Naive thymus-derived CD4-positive, alpha-beta T cell (primary cell): Measurements from ENCODE around the gene SCAMP2. TPM values are rescaled to one million over a fixed set of nuclear protein-coding genes. Genes with fewer than 3 reads are reported as not detected.

Experiments
- ATAC-seq: fragments of 150-1000 bp; cut with Tn5 transposase; 2 replicates; pipeline ENCODE4 v1.10.0; 2021; ENCODE audit warnings: mild to moderate bottlenecking, moderate library complexity
- CTCF ChIA-PET: fragments of 350-600 bp; sonication (Branson Sonifier 250); formaldehyde crosslinking; loops from one replicate; lab custom pipeline; 2021; ENCODE audit warnings: antibody characterized with exemption; lab: Charles Lee
- POLR2A ChIA-PET: fragments of 350-600 bp; sonication (Branson Sonifier 250); formaldehyde crosslinking; loops from one replicate; lab custom pipeline; 2021; ENCODE audit warnings: antibody characterized with exemption, inconsistent platforms; lab: Charles Lee
- DNase-seq, 9 donors: peaks; one replicate each; pipeline versions ENCODE4 v3.0.0 to v3.0.0-alpha.2; 2020 to 2022; ENCODE audit warnings: mixed read lengths in 1 of 9
- H3K27ac ChIP-seq: one replicate; pipeline ENCODE4 v1.7.0; 2013; ENCODE audit warnings: mild to moderate bottlenecking, low read depth, low read length, moderate library complexity
- H3K27me3 ChIP-seq, 2 donors: one replicate each; pipeline ENCODE4 v1.7.0; 2013; ENCODE audit warnings: low read length in 2 of 2, mild to moderate bottlenecking in 2 of 2, moderate library complexity in 2 of 2; ENCODE audit not compliant: control insufficient read depth in 2 of 2, insufficient read depth in 2 of 2
- H3K36me3 ChIP-seq, 3 experiments: 1 replicate in 2 of 3; 2 replicates in 1 of 3; pipeline ENCODE4 v1.7.0; 2013; ENCODE audit warnings: low read length in 3 of 3, mild to moderate bottlenecking in 3 of 3, moderate library complexity in 1 of 3; ENCODE audit not compliant: insufficient read depth in 3 of 3, control insufficient read depth in 2 of 3
- H3K4me1 ChIP-seq, 2 donors: one replicate each; pipeline ENCODE4 v1.7.0; 2013; ENCODE audit warnings: low read length in 2 of 2, mild to moderate bottlenecking in 2 of 2, moderate library complexity in 1 of 2; ENCODE audit not compliant: control insufficient read depth in 2 of 2, insufficient read depth in 2 of 2
- H3K4me3 ChIP-seq: 2 replicates; pipeline ENCODE4 v1.7.0; 2013; ENCODE audit warnings: mild to moderate bottlenecking, low read length
- H3K9me3 ChIP-seq, 3 experiments: 1 replicate in 2 of 3; 2 replicates in 1 of 3; pipeline ENCODE4 v1.7.0; 2013; ENCODE audit warnings: low read length in 3 of 3; ENCODE audit not compliant: control insufficient read depth in 2 of 3
- H3K27ac Mint-ChIP-seq, 9 donors: one replicate each; pipeline ENCODE4 v1.8.0; 2020 to 2022; ENCODE audit warnings: mixed read lengths in 9 of 9, mild to moderate bottlenecking in 8 of 9, moderate library complexity in 5 of 9, inconsistent platforms in 2 of 9
- H3K27me3 Mint-ChIP-seq, 5 donors: one replicate each; pipeline ENCODE4 v1.8.0; 2021 to 2022; ENCODE audit warnings: mixed read lengths in 5 of 5, mild to moderate bottlenecking in 1 of 5
- H3K36me3 Mint-ChIP-seq, 5 donors: one replicate each; pipeline ENCODE4 v1.8.0; 2020 to 2022; ENCODE audit warnings: mixed read lengths in 5 of 5, mild to moderate bottlenecking in 3 of 5, inconsistent platforms in 1 of 5
- H3K4me1 Mint-ChIP-seq, 7 donors: one replicate each; pipeline ENCODE4 v1.8.0; 2020 to 2022; ENCODE audit warnings: mixed read lengths in 7 of 7, mild to moderate bottlenecking in 3 of 7, inconsistent platforms in 1 of 7
- H3K4me3 Mint-ChIP-seq, 10 donors: one replicate each; pipeline ENCODE4 v1.8.0; 2020 to 2022; ENCODE audit warnings: mild to moderate bottlenecking in 10 of 10, mixed read lengths in 10 of 10, moderate library complexity in 6 of 10, inconsistent platforms in 2 of 10
- H3K9me3 Mint-ChIP-seq, 11 donors: one replicate each; pipeline ENCODE4 v1.8.0; 2020 to 2022; ENCODE audit warnings: mixed read lengths in 11 of 11, mild to moderate bottlenecking in 4 of 11, inconsistent platforms in 1 of 11, moderate library complexity in 1 of 11
- intact Hi-C, 2 donors: fragments of 100-400 bp; cut with micrococcal nuclease; formaldehyde crosslinking; loops; one replicate each; pipeline ENCODE4 v1.15.1; 2023
- polyA plus RNA-seq, 2 donors: library from polyadenylated mRNA; unstranded; fragments of 300-500 nt; fragmentation: Illumina TruSeq; gene quantifications; one replicate each; pipeline ENCODE4 v1.2.3, GENCODE V29; 2021
- total RNA-seq, 6 experiments: library from RNA in 5 of 6; stranded (reverse) in 5 of 6; gene quantifications; 1 replicate in 5 of 6; 2 replicates in 1 of 6; pipeline ENCODE4 v1.2.3 and lab custom pipeline; 2021 to 2026

Gene SCAMP2
- total and polyA plus RNA-seq, 7 experiments from 2014 or later = 78.9 to 141 (median 122) TPM

DNA sequence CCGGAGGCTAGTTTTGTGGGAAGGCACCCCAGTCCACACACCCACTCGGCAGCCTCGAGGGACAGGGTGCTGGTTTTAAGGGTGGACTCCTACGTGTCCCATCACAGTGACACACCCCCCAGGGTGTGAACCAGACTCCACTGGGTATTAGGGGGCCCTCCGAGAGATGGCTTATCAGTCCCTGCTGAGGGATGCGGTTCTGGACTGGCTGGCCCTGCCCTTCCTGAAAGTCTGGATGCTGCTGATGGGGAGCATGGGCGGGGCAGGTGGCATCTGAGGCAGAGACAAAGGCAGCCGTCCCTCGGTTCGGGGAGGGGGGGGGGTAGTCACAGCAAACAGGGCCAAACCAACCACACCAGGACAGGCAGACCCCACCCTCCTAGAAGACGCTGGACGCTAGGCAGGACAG lies 29.3 kb downstream of the SCAMP2 start:
- Mint-ChIP-seq H3K4me3 (peak overlapping the region in 8 of 10 donors; percentile 80 to 95 (median 87)), H3K4me1 (peaks cover 26 to 62% (median 50%) of the 10 kb centered on the region in 7 donors), H3K27me3 (no peaks in the 10 kb centered on the region), H3K36me3 (peaks cover 5 to 38% (median 13%) of the 10 kb centered on the region in 5 donors), H3K9me3 (no peaks in the 10 kb centered on the region), H3K27ac (peak overlapping the region; percentile 59 to 95 (median 94))
- no peak for ATAC-seq
- POLR2A ChIA-PET = interaction anchor here (1.2 to 4.4 kb wide), 14 partner anchors 10 to 608 kb away, joined by 3 to 44 read pairs (median 10); partner anchors contain the start of genes C15orf39, FAM219B and SCAMP2
- intact Hi-C loops = loop anchor here (1.0 to 10.0 kb wide), 17 partner anchors 15 to 611 kb away; partner anchors contain the start of genes COX5A (in 2 of the 2), FAM219B (in 2 of the 2), ARID3B (in 1 of the 2) and C15orf39 (in 1 of the 2)
- peaks cover 0 to 44% (median 1%) of the 10 kb centered on the region in 3 experiments for H3K36me3 ChIP-seq
- H3K4me1 ChIP-seq = peaks cover 40 to 50% of the 10 kb centered on the region in 2 donors
- CTCF ChIA-PET = interaction anchor here (1.0 to 2.6 kb wide), 10 partner anchors 9 to 151 kb away, joined by 3 to 20 read pairs (median 6); partner anchors contain the start of genes FAM219B and SCAMP5
- DNase-seq = no peak
- H3K27ac ChIP-seq = peak overlapping the region; percentile 79
- H3K9me3 ChIP-seq = no peaks in the 10 kb centered on the region
- no peaks in the 10 kb centered on the region for H3K27me3 ChIP-seq
- H3K4me3 ChIP-seq = peak overlapping the region; percentile 49

DNA sequence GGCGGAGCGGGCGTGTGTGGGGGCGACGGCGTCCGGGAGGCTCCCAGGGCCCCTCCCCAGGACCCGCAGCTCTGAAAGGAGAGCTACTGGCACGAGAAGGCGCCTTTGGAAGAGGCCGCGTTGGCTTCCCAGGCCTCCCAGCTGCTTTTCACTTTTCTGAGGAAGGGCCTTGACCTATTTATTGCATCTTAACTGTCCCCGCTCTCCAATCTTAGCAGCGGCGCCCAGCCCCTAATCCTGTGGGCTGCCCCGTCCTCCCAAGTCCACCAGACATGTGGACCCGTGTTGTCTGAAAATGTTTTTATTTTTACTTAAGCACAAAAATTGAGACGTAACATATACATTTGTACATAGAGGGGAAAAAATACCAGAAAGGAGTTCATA lies 29.7 kb downstream of the SCAMP2 start:
- H3K36me3 Mint-ChIP-seq = peaks cover 5 to 34% (median 10%) of the 10 kb centered on the region in 5 donors
- no peaks in the 10 kb centered on the region for H3K9me3 Mint-ChIP-seq
- Histone ChIP-seq H3K4me3 (peak overlapping the region; percentile 49), H3K4me1 (peaks cover 40 to 50% of the 10 kb centered on the region in 2 donors), H3K9me3 (no peaks in the 10 kb centered on the region), H3K27ac (peak overlapping the region; percentile 79), H3K36me3 (peaks cover 0 to 44% (median 4%) of the 10 kb centered on the region in 3 experiments), H3K27me3 (no peaks in the 10 kb centered on the region)
- ChIA-PET CTCF (interaction anchor here (1.9 to 2.6 kb wide), 5 partner anchors 9 to 63 kb away, joined by 6 to 11 read pairs (median 8); partner anchors contain the start of gene FAM219B), POLR2A (interaction anchor here (0.6 to 4.4 kb wide), 12 partner anchors 13 to 147 kb away, joined by 3 to 44 read pairs (median 12); partner anchors contain the start of genes FAM219B and SCAMP2)
- ATAC-seq (no peak), DNase-seq (no peak)
- H3K4me3 Mint-ChIP-seq = peak overlapping the region; percentile 80 to 95 (median 88)
- intact Hi-C loops = loop anchor here (1.0 to 10.0 kb wide), 16 partner anchors 30 to 611 kb away; partner anchors contain the start of genes COX5A (in 2 of the 2), FAM219B (in 2 of the 2), ARID3B (in 1 of the 2) and C15orf39 (in 1 of the 2)
- H3K27ac Mint-ChIP-seq = peak overlapping the region; percentile 88 to 95 (median 94)
- H3K4me1 Mint-ChIP-seq = peaks cover 26 to 62% (median 50%) of the 10 kb centered on the region in 7 donors
- no peaks in the 10 kb centered on the region for H3K27me3 Mint-ChIP-seq

DNA sequence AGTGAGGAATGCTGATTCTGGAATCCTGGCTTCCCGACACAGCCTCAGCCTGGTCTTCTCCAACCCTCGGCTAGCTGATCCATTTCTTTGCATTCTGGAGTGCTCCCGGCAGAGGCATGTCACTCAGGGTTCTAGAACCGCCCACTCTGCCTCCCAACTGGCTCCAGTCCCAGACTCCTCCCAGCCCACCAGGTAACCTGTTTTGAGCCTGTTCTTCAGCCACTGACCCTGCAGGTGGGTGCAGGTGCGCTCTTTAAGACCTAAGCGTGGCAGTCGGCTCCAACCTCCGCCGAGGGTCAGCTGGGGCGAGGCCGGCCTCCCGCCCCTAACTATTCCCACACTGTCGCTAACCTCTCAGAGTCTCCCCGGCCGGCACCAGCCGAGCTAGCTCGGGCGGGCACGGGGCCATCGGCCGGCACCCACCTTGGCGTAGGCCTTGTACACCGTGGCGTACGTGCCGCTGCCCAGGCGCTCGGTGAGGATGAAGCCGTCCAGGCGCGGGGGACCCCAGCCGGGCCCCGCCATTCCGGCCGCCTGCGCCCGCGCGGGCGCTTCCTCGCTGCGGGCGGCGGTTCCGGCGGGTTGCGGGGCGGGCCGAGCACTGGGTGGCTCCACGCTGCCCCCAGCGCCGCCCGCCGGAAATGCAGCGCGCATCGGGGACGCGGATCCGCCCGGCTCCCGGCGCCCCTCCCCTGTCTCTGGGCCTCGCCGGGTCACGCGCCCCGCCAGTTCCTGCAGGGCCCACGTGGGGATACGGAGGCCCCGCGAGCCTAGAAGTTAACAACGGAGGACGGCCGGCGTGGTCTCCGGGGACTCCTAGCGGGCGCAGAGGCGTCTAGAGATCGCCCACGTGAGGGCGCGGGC lies 30.4 kb downstream of the SCAMP2 start, which contains the start of gene ULK3:
Gene ULK3 (minus strand): TSS at position 576 of the 864 bp plus-strand sequence. CDS start 51 bp downstream, at position 525.
- Histone ChIP-seq H3K4me1 (peaks cover 40 to 50% of the 10 kb centered on the region in 2 donors), H3K36me3 (peaks cover 0 to 44% (median 4%) of the 10 kb centered on the region in 3 experiments), H3K27ac (peak within 1 kb of the TSS; percentile 79), H3K4me3 (peak within 1 kb of the TSS; percentile 74), H3K9me3 (no peaks in the 10 kb centered on the region), H3K27me3 (no peaks in the 10 kb centered on the region)
- Mint-ChIP-seq H3K27me3 (no peaks in the 10 kb centered on the region), H3K36me3 (peaks cover 3 to 31% (median 5%) of the 10 kb centered on the region in 5 donors), H3K9me3 (no peaks in the 10 kb centered on the region), H3K4me1 (peaks cover 26 to 62% (median 50%) of the 10 kb centered on the region in 7 donors), H3K4me3 (peak within 1 kb of the TSS; percentile 80 to 95 (median 90)), H3K27ac (peak within 1 kb of the TSS; percentile 88 to 95 (median 94))
- intact Hi-C loops = loop anchor here (1.0 to 10.0 kb wide), 16 partner anchors 30 to 612 kb away; partner anchors contain the start of genes COX5A (in 2 of the 2), FAM219B (in 2 of the 2), ARID3B (in 1 of the 2) and C15orf39 (in 1 of the 2)
- ATAC-seq (peak; percentile 97), DNase-seq (peak; percentile 89 to 97 (median 93))
- CTCF ChIA-PET = interaction anchor here (0.5 to 2.6 kb wide), 9 partner anchors 10 to 68 kb away, joined by 3 to 11 read pairs (median 6); partner anchors contain the start of gene FAM219B
- POLR2A ChIA-PET = interaction anchor here (0.5 to 4.4 kb wide), 16 partner anchors 9 to 428 kb away, joined by 3 to 44 read pairs (median 7); partner anchors contain the start of genes FAM219B and SCAMP2

DNA sequence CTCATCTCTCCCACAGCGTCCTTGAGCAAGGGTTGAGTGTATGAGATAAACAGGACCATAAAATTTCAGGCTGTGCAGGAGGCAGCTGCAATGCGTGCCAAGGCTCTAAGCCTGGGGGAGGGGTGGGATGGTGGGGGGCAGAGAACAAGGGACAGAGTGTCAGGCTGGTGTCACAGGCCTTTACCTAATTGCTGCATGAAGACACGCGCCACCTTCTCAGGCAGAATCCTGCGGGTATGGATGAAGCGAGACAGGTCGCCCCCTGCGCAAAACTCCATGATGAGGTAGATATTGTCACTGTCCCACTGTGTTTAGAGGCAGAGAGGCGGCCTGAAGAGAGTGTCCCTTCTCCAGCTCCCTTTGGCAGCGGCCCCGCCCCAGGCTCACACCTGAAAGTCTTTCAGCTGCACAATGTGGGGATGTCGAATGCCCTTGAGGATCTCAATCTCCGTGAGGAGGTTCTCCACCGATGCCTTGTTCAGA lies 31.2 kb downstream of the SCAMP2 start:
- POLR2A ChIA-PET = interaction anchor here (0.5 to 4.4 kb wide), 13 partner anchors 28 to 428 kb away, joined by 3 to 44 read pairs (median 8); partner anchors contain the start of genes FAM219B and SCAMP2
- no peak for DNase-seq
- Mint-ChIP-seq H3K36me3 (peaks cover 0 to 25% (median 3%) of the 10 kb centered on the region in 5 donors), H3K9me3 (no peaks in the 10 kb centered on the region), H3K27me3 (no peaks in the 10 kb centered on the region), H3K27ac (peak overlapping the region in 5 of 9 donors; percentile 12 to 95 (median 84)), H3K4me3 (peak overlapping the region; percentile 80 to 95 (median 90)), H3K4me1 (peaks cover 26 to 58% (median 50%) of the 10 kb centered on the region in 7 donors)
- intact Hi-C loops = loop anchor here (2.0 to 10.0 kb wide), 8 partner anchors 61 to 613 kb away; partner anchors contain the start of genes ARID3B (in 1 of the 2), C15orf39 (in 1 of the 2), PPCDC (in 1 of the 2) and SIN3A (in 1 of the 2)
- CTCF ChIA-PET = interaction anchor here (0.5 to 1.9 kb wide), 6 partner anchors 52 to 67 kb away, joined by 3 to 8 read pairs (median 4); no protein-coding TSS in a partner anchor
- Histone ChIP-seq H3K27me3 (no peaks in the 10 kb centered on the region), H3K36me3 (peaks cover 0 to 44% (median 4%) of the 10 kb centered on the region in 3 experiments), H3K27ac (peak overlapping the region; percentile 79), H3K9me3 (no peaks in the 10 kb centered on the region), H3K4me1 (peaks cover 40 to 50% of the 10 kb centered on the region in 2 donors), H3K4me3 (peak overlapping the region; percentile 74)
- no peak for ATAC-seq

DNA sequence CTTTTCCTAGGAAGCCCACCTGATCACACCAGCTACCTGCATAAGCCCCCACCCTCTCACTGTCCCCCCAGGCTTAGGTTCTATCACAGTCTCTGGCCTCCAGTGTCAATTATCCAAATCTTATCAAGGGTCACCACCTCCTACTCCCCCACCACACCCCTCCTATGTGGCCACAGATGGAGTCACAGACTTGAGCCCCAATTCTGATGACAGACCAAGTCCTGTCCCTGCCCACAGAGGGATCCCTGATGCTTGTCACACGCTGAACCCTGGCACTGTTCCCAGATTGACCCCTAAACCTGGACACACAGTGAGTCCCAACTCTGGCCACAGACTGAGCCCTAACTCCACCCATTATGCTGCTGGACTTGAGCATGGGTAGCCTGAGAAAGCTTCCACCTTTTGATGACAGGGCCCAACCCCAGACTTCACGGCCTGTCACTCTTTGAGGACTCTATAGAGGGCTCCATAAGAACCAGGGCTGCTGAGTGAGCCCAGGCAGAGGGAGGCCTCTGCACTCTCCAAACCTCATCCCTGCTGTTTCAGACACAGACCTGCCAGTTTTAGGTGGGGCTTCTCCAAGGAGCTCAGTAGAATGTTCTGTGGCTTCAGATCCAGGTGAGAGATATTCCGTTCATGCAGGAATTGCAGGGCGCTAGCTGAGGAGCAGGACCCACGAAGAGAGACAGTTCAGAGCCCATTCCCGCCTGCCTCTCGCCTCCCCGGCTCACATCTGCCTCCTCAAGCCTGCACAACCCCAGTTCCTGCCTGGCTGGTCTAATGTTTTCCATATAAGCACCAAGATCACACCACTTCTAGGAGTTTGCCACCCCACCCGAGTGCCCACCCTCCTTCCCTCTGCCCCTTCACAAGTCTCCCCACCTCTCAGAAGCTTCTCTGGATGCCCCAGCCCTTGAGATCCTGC lies 32.1 kb downstream of the SCAMP2 start:
- Mint-ChIP-seq H3K4me1 (peaks cover 26 to 54% (median 46%) of the 10 kb centered on the region in 7 donors), H3K27ac (peak overlapping the region in 7 of 9 donors; percentile 12 to 79 (median 51)), H3K27me3 (no peaks in the 10 kb centered on the region), H3K4me3 (peak overlapping the region; percentile 38 to 95 (median 90)), H3K9me3 (no peaks in the 10 kb centered on the region), H3K36me3 (peaks cover 0 to 25% (median 0%) of the 10 kb centered on the region in 5 donors)
- H3K36me3 ChIP-seq = peaks cover 0 to 52% (median 4%) of the 10 kb centered on the region in 3 experiments
- no peaks in the 10 kb centered on the region for H3K27me3 ChIP-seq
- ChIA-PET CTCF (interaction anchor here (0.8 kb wide), 1 partner anchor 60 kb away, joined by 3 read pairs; no protein-coding TSS in a partner anchor), POLR2A (interaction anchor here (0.7 to 4.4 kb wide), 4 partner anchors 34 to 69 kb away, joined by 3 to 44 read pairs (median 3); no protein-coding TSS in a partner anchor)
- no peaks in the 10 kb centered on the region for H3K9me3 ChIP-seq
- no peak overlapping the region for H3K27ac ChIP-seq
- H3K4me3 ChIP-seq = no peak overlapping the region
- no peak for ATAC-seq
- H3K4me1 ChIP-seq = peaks cover 39 to 50% of the 10 kb centered on the region in 2 donors
- intact Hi-C loops = loop anchor here (5.0 to 10.0 kb wide), 3 partner anchors 111 to 614 kb away; partner anchors contain the start of genes C15orf39 (in 1 of the 2) and SIN3A (in 1 of the 2)
- no peak for DNase-seq
